Kidney (tissue), 14 donors: ENCODE results near the gene TINAGL1. TPM values are rescaled to one million over a fixed set of nuclear protein-coding genes. Genes with fewer than 3 reads are reported as not detected.

Source experiments
- DNase-seq, 5 donors: peaks; one replicate each; pipeline ENCODE4 v3.0.0-alpha.2; 2013 to 2020
- FAIRE-seq: peaks from 2 replicates; lab custom pipeline; 2012; peaks lifted over from hg19 to GRCh38; lab: Jason Lieb, UNC
- H3K27ac ChIP-seq, 2 donors: one replicate each; pipeline ENCODE4 v1.7.0; 2013; ENCODE audit warnings: low read depth in 2 of 2, low read length in 2 of 2, inconsistent platforms in 1 of 2
- H3K27me3 ChIP-seq: one replicate; pipeline ENCODE4 v1.7.1; 2013; ENCODE audit warnings: low read length, inconsistent platforms; ENCODE audit not compliant: control insufficient read depth, insufficient read depth
- H3K36me3 ChIP-seq, 3 donors: one replicate each; pipeline versions ENCODE4 v1.7.0 to v1.7.1; 2013; ENCODE audit warnings: low read length in 3 of 3, control low read depth in 1 of 3, inconsistent platforms in 1 of 3; ENCODE audit not compliant: insufficient read depth in 3 of 3, control insufficient read depth in 2 of 3
- H3K4me1 ChIP-seq, 3 donors: one replicate each; pipeline versions ENCODE4 v1.7.0 to v1.7.1; 2013; ENCODE audit warnings: low read length in 3 of 3, inconsistent platforms in 1 of 3, low read depth in 1 of 3; ENCODE audit not compliant: control insufficient read depth in 2 of 3, insufficient read depth in 2 of 3
- H3K4me3 ChIP-seq, 3 donors: one replicate each; pipeline versions ENCODE4 v1.7.0 to v1.8.1; 2013; ENCODE audit warnings: low read length in 3 of 3, control low read depth in 1 of 3, inconsistent platforms in 1 of 3
- H3K9ac ChIP-seq, 3 donors: one replicate each; pipeline versions ENCODE4 v1.7.0 to v1.7.1; 2013; ENCODE audit warnings: low read length in 3 of 3, control low read depth in 1 of 3, inconsistent platforms in 1 of 3
- H3K9me3 ChIP-seq, 3 donors: one replicate each; pipeline versions ENCODE4 v1.7.0 to v1.7.1; 2013; ENCODE audit warnings: low read length in 3 of 3, control low read depth in 1 of 3, inconsistent platforms in 1 of 3; ENCODE audit not compliant: control insufficient read depth in 2 of 3, insufficient read depth in 1 of 3
- intact Hi-C: fragments of 100-400 bp; cut with DNase I; formaldehyde crosslinking; loops from one replicate; pipeline ENCODE4 v1.11.1; 2022
- polyA plus RNA-seq: library from polyadenylated mRNA; stranded (reverse); fragments of 350-450 nt; fragmentation: Illumina TruSeq; extraction: RNeasy Lipid Tissue Mini Kit (QIAGEN cat#74804); gene quantifications from one replicate; pipeline ENCODE4 v1.2.3, GENCODE V29; 2014; ENCODE audit warnings: low read depth, low replicate concordance; ENCODE audit not compliant: insufficient read depth
- total RNA-seq: library from RNA; stranded (reverse); fragmentation: NEBNext Ultra II Directional; extraction: Animal tissue kit (Norgen Biotek cat#: 25700); gene quantifications from one replicate; pipeline ENCODE4 v1.2.1, GENCODE V29; 2021
- TF ChIP-seq, protein P1 (sequence below): IDR thresholded peaks from 3 replicates; pipeline ENCODE4 v1.5.1; 2012; ENCODE audit warnings: mild to moderate bottlenecking, moderate library complexity, borderline replicate concordance; ENCODE audit not compliant: insufficient read depth; ENCODE audit errors: extremely low read depth
- donor health status: control.
- donor health status: control.
- donor health status: control.
- donor health status: control.
- donor health status: control.
- donor health status: DM: yes; HTN: yes; CAD: no.
- donor health status: Normal renal cell carcinoma (clear cell type).

TINAGL1 gene
- total and polyA plus RNA-seq, 2 donors from 2014 or later = 171 to 246 TPM

DNA sequence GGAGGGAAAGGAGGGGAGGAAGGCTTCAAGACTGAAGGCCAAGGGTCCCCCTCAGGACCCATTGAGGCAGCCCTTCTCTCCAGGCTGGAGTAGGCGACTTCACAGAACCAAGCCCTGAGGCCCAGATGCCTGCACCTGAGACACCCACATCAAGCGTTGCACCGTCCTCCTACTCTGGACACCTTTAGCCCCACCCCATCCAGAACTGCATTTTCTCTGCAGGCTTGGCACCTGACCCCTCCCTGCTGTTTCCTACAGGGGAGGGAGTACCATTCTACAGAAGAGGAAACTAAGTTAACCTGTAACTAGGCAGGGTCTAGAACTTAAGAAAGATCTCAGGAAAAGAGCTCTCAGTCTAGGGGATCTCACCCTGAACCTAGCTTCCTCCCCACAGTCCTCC, 56.3 kb downstream of the TINAGL1 start:
- TF ChIP-seq, protein P1, sequence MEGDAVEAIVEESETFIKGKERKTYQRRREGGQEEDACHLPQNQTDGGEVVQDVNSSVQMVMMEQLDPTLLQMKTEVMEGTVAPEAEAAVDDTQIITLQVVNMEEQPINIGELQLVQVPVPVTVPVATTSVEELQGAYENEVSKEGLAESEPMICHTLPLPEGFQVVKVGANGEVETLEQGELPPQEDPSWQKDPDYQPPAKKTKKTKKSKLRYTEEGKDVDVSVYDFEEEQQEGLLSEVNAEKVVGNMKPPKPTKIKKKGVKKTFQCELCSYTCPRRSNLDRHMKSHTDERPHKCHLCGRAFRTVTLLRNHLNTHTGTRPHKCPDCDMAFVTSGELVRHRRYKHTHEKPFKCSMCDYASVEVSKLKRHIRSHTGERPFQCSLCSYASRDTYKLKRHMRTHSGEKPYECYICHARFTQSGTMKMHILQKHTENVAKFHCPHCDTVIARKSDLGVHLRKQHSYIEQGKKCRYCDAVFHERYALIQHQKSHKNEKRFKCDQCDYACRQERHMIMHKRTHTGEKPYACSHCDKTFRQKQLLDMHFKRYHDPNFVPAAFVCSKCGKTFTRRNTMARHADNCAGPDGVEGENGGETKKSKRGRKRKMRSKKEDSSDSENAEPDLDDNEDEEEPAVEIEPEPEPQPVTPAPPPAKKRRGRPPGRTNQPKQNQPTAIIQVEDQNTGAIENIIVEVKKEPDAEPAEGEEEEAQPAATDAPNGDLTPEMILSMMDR = no peak
- Histone ChIP-seq H3K9ac (no peak overlapping the region), H3K36me3 (peaks cover 0 to 56% (median 36%) of the 10 kb centered on the region in 3 donors), H3K4me3 (no peak overlapping the region), H3K4me1 (peaks cover 0 to 7% (median 2%) of the 10 kb centered on the region in 3 donors), H3K27ac (no peak overlapping the region), H3K9me3 (no peaks in the 10 kb centered on the region), H3K27me3 (no peaks in the 10 kb centered on the region)
- no peak for FAIRE-seq
- intact Hi-C loops = no loop called here
- no peak for DNase-seq

DNA sequence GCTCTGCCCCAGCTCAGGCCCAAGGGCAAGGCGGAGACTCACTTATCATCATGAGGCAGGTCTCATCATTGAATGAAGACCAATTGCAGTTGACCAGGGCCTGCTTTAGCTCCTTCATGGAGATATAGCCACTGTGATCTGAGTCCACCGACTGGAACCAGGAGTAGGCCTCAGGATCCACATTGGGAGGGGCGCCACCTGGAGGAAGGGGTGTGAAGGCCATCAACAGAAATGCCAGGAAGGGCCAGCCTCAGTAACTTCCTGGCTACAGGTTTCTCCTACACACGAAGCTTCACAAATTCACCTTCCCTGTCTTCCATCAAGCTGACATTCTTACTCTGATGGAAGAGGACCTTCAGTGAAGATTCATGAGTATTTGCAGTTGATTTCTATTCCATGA, 56.8 kb downstream of the TINAGL1 start:
- no peak for FAIRE-seq
- intact Hi-C loops = no loop called here
- H3K27ac ChIP-seq = no peak overlapping the region
- TF ChIP-seq, protein P1 = no peak
- no peaks in the 10 kb centered on the region for H3K27me3 ChIP-seq
- DNase-seq = no peak
- no peaks in the 10 kb centered on the region for H3K9me3 ChIP-seq
- H3K9ac ChIP-seq = no peak overlapping the region
- H3K4me3 ChIP-seq = no peak overlapping the region
- peaks cover 0 to 53% (median 35%) of the 10 kb centered on the region in 3 donors for H3K36me3 ChIP-seq
- H3K4me1 ChIP-seq = peaks cover 0 to 4% (median 2%) of the 10 kb centered on the region in 3 donors

Other genes with a start within 250 kb of the TINAGL1 start
- gene FABP3, start 203.4 kb upstream of the TINAGL1 start, total RNA-seq = 25.0 TPM
- gene FABP3, start 203.4 kb upstream of the TINAGL1 start, polyA plus RNA-seq = 542 TPM
- 126 TPM for gene SERINC2, start 163.3 kb upstream of the TINAGL1 start, total RNA-seq
- 99.2 TPM for gene SERINC2, start 163.3 kb upstream of the TINAGL1 start, polyA plus RNA-seq
- gene HCRTR1, start 41.2 kb downstream of the TINAGL1 start, total RNA-seq = 0.35 TPM
- gene HCRTR1, start 41.2 kb downstream of the TINAGL1 start, polyA plus RNA-seq = not detected
- 69.0 TPM for gene PEF1, start 68.4 kb downstream of the TINAGL1 start, total RNA-seq
- 120 TPM for gene PEF1, start 68.4 kb downstream of the TINAGL1 start, polyA plus RNA-seq
- 29.0 TPM for gene COL16A1, start 127.5 kb downstream of the TINAGL1 start, total RNA-seq
- 9.2 TPM for gene COL16A1, start 127.5 kb downstream of the TINAGL1 start, polyA plus RNA-seq
- 3.2 TPM for gene ADGRB2, start 187.8 kb downstream of the TINAGL1 start, total RNA-seq
- gene ADGRB2, start 187.8 kb downstream of the TINAGL1 start, polyA plus RNA-seq = 5.3 TPM
- gene SPOCD1, start 239.5 kb downstream of the TINAGL1 start, total RNA-seq = 0.98 TPM
- 0.22 TPM for gene SPOCD1, start 239.5 kb downstream of the TINAGL1 start, polyA plus RNA-seq